ENCODE data around the gene DNAJC1. TPM values are rescaled to one million over a fixed set of nuclear protein-coding genes. Genes with fewer than 3 reads are reported as not detected.

DNAJC1 gene
- total RNA-seq, 4 donors from 2014 or later = 27.4 to 59.5 (median 37.6) TPM

GRCh38 chr10:21751341-21752310 is 251.9 kb downstream of the DNAJC1 start:
- no peak for DNase-seq
- intact Hi-C loops (cut with DNase I; ENCODE audit: low total_unique reads) = no loop called here
- Histone ChIP-seq H3K36me3 (no peaks in the 10 kb centered on the region), H3K9me3 (no peaks in the 10 kb centered on the region), H3K4me3 (no peak overlapping the region), H3K4me1 (no peaks in the 10 kb centered on the region), H3K27me3 (no peaks in the 10 kb centered on the region), H3K27ac (no peak overlapping the region)
- TF ChIP-seq POLR2A (IDR thresholded peaks at IDR 0.05) (no peak), CTCF (IDR thresholded peaks at IDR 0.05) (no peak)

- no peak overlapping the region for H3K4me3 ChIP-seq
- no peak for TF ChIP-seq POLR2A (IDR thresholded peaks at IDR 0.05)
- TF ChIP-seq CTCF (IDR thresholded peaks at IDR 0.05) = no peak
- H3K36me3 ChIP-seq = no peaks in the 10 kb centered on the region
- no peak overlapping the region for H3K27ac ChIP-seq
- DNase-seq = no peak
- H3K4me1 ChIP-seq = no peaks in the 10 kb centered on the region
- intact Hi-C loops (cut with DNase I; ENCODE audit: low total_unique reads) = no loop called here
- no peaks in the 10 kb centered on the region for H3K9me3 ChIP-seq
- no peaks in the 10 kb centered on the region for H3K27me3 ChIP-seq
Measured at GRCh38 chr10:21750424-21750823, 253.1 kb downstream of the DNAJC1 start.

- H3K4me1 ChIP-seq = no peaks in the 10 kb centered on the region
- H3K4me3 ChIP-seq = no peak overlapping the region
- no peak for DNase-seq
- intact Hi-C loops (cut with DNase I; ENCODE audit: low total_unique reads) = no loop called here
- no peak overlapping the region for H3K27ac ChIP-seq
- H3K27me3 ChIP-seq = no peaks in the 10 kb centered on the region
- no peak for TF ChIP-seq POLR2A (IDR thresholded peaks at IDR 0.05)
- no peak for TF ChIP-seq CTCF (IDR thresholded peaks at IDR 0.05)
- no peaks in the 10 kb centered on the region for H3K9me3 ChIP-seq
- H3K36me3 ChIP-seq = no peaks in the 10 kb centered on the region
Measured at GRCh38 chr10:21749788-21750187, 253.7 kb downstream of the DNAJC1 start.

GRCh38 chr10:21747809-21748208 is 255.7 kb downstream of the DNAJC1 start:
- intact Hi-C loops (cut with DNase I; ENCODE audit: low total_unique reads) = no loop called here
- Histone ChIP-seq H3K36me3 (no peaks in the 10 kb centered on the region), H3K4me1 (no peaks in the 10 kb centered on the region), H3K27me3 (no peaks in the 10 kb centered on the region), H3K27ac (no peak overlapping the region), H3K4me3 (no peak overlapping the region), H3K9me3 (no peaks in the 10 kb centered on the region)
- TF ChIP-seq POLR2A (IDR thresholded peaks at IDR 0.05) (no peak), CTCF (IDR thresholded peaks at IDR 0.05) (no peak)
- DNase-seq = no peak

GRCh38 chr10:21746118-21746517 is 257.4 kb downstream of the DNAJC1 start:
- no peak overlapping the region for H3K4me3 ChIP-seq
- intact Hi-C loops (cut with DNase I; ENCODE audit: low total_unique reads) = no loop called here
- no peaks in the 10 kb centered on the region for H3K4me1 ChIP-seq
- H3K9me3 ChIP-seq = no peaks in the 10 kb centered on the region
- TF ChIP-seq POLR2A (IDR thresholded peaks at IDR 0.05) (no peak), CTCF (IDR thresholded peaks at IDR 0.05) (no peak)
- no peaks in the 10 kb centered on the region for H3K36me3 ChIP-seq
- H3K27ac ChIP-seq = no peak overlapping the region
- no peaks in the 10 kb centered on the region for H3K27me3 ChIP-seq
- no peak for DNase-seq
